GM18507 (cell line): ENCODE measurements around the gene TMPRSS2.

Experiments used
- DNase-seq: peaks from one replicate; pipeline ENCODE4 v3.0.0; 2011; ENCODE audit warnings: low read depth; ENCODE audit not compliant: insufficient read length; ENCODE audit errors: extremely low spot score
- FAIRE-seq: peaks from 2 replicates; lab custom pipeline; 2011; peaks lifted over from hg19 to GRCh38; lab: Jason Lieb, UNC

TMPRSS2 gene

GRCh38 chr21:41459884-41460534 lies 47.9 kb downstream of the TMPRSS2 start:
- DNase-seq (no peak), FAIRE-seq (no peak)

- no peak for FAIRE-seq
Measured at GRCh38 chr21:41458559-41458958, 49.4 kb downstream of the TMPRSS2 start.

GRCh38 chr21:41458121-41458520 lies 49.8 kb downstream of the TMPRSS2 start:
- FAIRE-seq (no peak), DNase-seq (no peak)

More at GRCh38 chr21:41458559-41458958, 49.4 kb downstream of the TMPRSS2 start:
- DNase-seq, result no peak

GRCh38 chr21:41453761-41454160 lies 54.2 kb downstream of the TMPRSS2 start:
- no peak for DNase-seq
- no peak for FAIRE-seq

GRCh38 chr21:41453198-41453597 lies 54.8 kb downstream of the TMPRSS2 start:
- no peak for FAIRE-seq
- DNase-seq, result no peak

- DNase-seq (no peak), FAIRE-seq (no peak)
Measured at GRCh38 chr21:41451753-41452676, 55.9 kb downstream of the TMPRSS2 start.

- FAIRE-seq, result no peak
- no peak for DNase-seq
Measured at GRCh38 chr21:41449613-41450012, 58.3 kb downstream of the TMPRSS2 start.

GRCh38 chr21:41447356-41447755 lies 60.6 kb downstream of the TMPRSS2 start:
- DNase-seq (no peak), FAIRE-seq (no peak)

GRCh38 chr21:41446586-41446985 lies 61.4 kb downstream of the TMPRSS2 start:
- no peak for DNase-seq
- FAIRE-seq, result no peak

- FAIRE-seq, result no peak
- DNase-seq, result no peak
Measured at GRCh38 chr21:41445465-41445862, 62.5 kb downstream of the TMPRSS2 start.

GRCh38 chr21:41444703-41445464 lies 63.1 kb downstream of the TMPRSS2 start:
- DNase-seq, result no peak
- FAIRE-seq, result no peak

- no peak for DNase-seq
- FAIRE-seq, result no peak
Measured at GRCh38 chr21:41443562-41443961, 64.4 kb downstream of the TMPRSS2 start.

- FAIRE-seq (no peak), DNase-seq (no peak)
Measured at GRCh38 chr21:41442481-41443186, 65.3 kb downstream of the TMPRSS2 start.

- DNase-seq, result no peak
- no peak for FAIRE-seq
Measured at GRCh38 chr21:41441546-41441945, 66.4 kb downstream of the TMPRSS2 start.

- FAIRE-seq (no peak), DNase-seq (no peak)
Measured at GRCh38 chr21:41439248-41439647, 68.7 kb downstream of the TMPRSS2 start.

- DNase-seq (no peak), FAIRE-seq (no peak)
Measured at GRCh38 chr21:41438425-41439113, 69.4 kb downstream of the TMPRSS2 start.

GRCh38 chr21:41437729-41438128 lies 70.2 kb downstream of the TMPRSS2 start:
- DNase-seq (no peak), FAIRE-seq (no peak)

- DNase-seq, result no peak
- no peak for FAIRE-seq
Measured at GRCh38 chr21:41435706-41436105, 72.3 kb downstream of the TMPRSS2 start.

- FAIRE-seq (no peak), DNase-seq (no peak)
Measured at GRCh38 chr21:41433566-41433965, 74.4 kb downstream of the TMPRSS2 start.
